H9 (cell line): ENCODE results near the gene NDNF. TPM values are rescaled to one million over a fixed set of nuclear protein-coding genes. Genes with fewer than 3 reads are reported as not detected.

Source experiments
- DNase-seq: peaks from one replicate; pipeline ENCODE4 v3.0.0-alpha.2; 2017
- H2AFZ ChIP-seq: one replicate; pipeline ENCODE4 v1.6.1; 2013; ENCODE audit warnings: mild to moderate bottlenecking, low read length, control low read depth, moderate library complexity
- H2AK5ac ChIP-seq: 2 replicates; pipeline ENCODE4 v1.6.1; 2013; ENCODE audit warnings: low read length, control low read depth, mixed read lengths; ENCODE audit not compliant: insufficient read length
- H2BK120ac ChIP-seq: one replicate; pipeline ENCODE4 v1.6.1; 2013; ENCODE audit warnings: low read depth, mild to moderate bottlenecking, low read length, control low read depth, inconsistent platforms; ENCODE audit not compliant: poor library complexity, severe bottlenecking
- H2BK12ac ChIP-seq: 2 replicates; pipeline ENCODE4 v1.6.1; 2013; ENCODE audit warnings: low read length, control low read depth, mixed read lengths, low read depth; ENCODE audit not compliant: insufficient read length
- H2BK15ac ChIP-seq: 2 replicates; pipeline ENCODE4 v1.6.1; 2013; ENCODE audit warnings: low read depth, low read length, control low read depth
- H2BK20ac ChIP-seq: one replicate; pipeline ENCODE4 v1.6.1; 2013; ENCODE audit warnings: low read depth, mild to moderate bottlenecking, low read length, control low read depth, inconsistent platforms; ENCODE audit not compliant: poor library complexity, severe bottlenecking
- H2BK5ac ChIP-seq: 2 replicates; pipeline ENCODE4 v1.6.1; 2013; ENCODE audit warnings: low read length, control low read depth, mixed read lengths; ENCODE audit not compliant: insufficient read length
- H3K14ac ChIP-seq: 2 replicates; pipeline ENCODE4 v1.6.1; 2013; ENCODE audit warnings: low read length, control low read depth; ENCODE audit not compliant: insufficient read depth
- H3K18ac ChIP-seq: 2 replicates; pipeline ENCODE4 v1.6.1; 2013; ENCODE audit warnings: low read depth, mild to moderate bottlenecking, mixed read lengths, low read length, control low read depth; ENCODE audit not compliant: insufficient read length
- H3K23ac ChIP-seq: 2 replicates; pipeline ENCODE4 v1.6.1; 2013; ENCODE audit warnings: low read length, control low read depth, mixed read lengths, low read depth; ENCODE audit not compliant: insufficient read length
- H3K23me2 ChIP-seq: 2 replicates; pipeline ENCODE4 v1.6.1; 2013; ENCODE audit warnings: low read depth, mild to moderate bottlenecking, mixed read lengths, low read length, control low read depth; ENCODE audit not compliant: insufficient read length, poor library complexity, severe bottlenecking
- H3K27ac ChIP-seq: 2 replicates; pipeline ENCODE4 v1.5.1; 2013; ENCODE audit warnings: low read length, control low read depth, mixed read lengths, low read depth; ENCODE audit not compliant: insufficient read length
- H3K27me3 ChIP-seq: 2 replicates; pipeline ENCODE4 v1.6.1; 2013; ENCODE audit warnings: low read length, control low read depth, inconsistent platforms; ENCODE audit not compliant: insufficient read depth
- H3K4ac ChIP-seq: 2 replicates; pipeline ENCODE4 v1.6.1; 2013; ENCODE audit warnings: low read depth, mild to moderate bottlenecking, control low read depth, inconsistent platforms, low read length, moderate library complexity
- H3K4me1 ChIP-seq: 2 replicates; pipeline ENCODE4 v1.6.1; 2013; ENCODE audit warnings: low read length, control low read depth, inconsistent platforms; ENCODE audit not compliant: insufficient read depth
- H3K4me2 ChIP-seq: 2 replicates; pipeline ENCODE4 v1.6.1; 2013; ENCODE audit warnings: low read length, control low read depth, mixed read lengths; ENCODE audit not compliant: insufficient read length, insufficient read depth
- H3K56ac ChIP-seq: 2 replicates; pipeline ENCODE4 v1.6.1; 2013; ENCODE audit warnings: low read depth, mild to moderate bottlenecking, mixed read lengths, low read length, control low read depth; ENCODE audit not compliant: insufficient read length
- H3K79me1 ChIP-seq: 2 replicates; pipeline ENCODE4 v1.6.1; 2013; ENCODE audit warnings: low read depth, mild to moderate bottlenecking, moderate library complexity, low read length, control low read depth, inconsistent platforms; ENCODE audit not compliant: insufficient read depth, poor library complexity, severe bottlenecking
- H3K79me2 ChIP-seq: 2 replicates; pipeline ENCODE4 v1.6.1; 2013; ENCODE audit warnings: low read length, control low read depth, inconsistent platforms; ENCODE audit not compliant: insufficient read depth
- H3K9ac ChIP-seq: 2 replicates; pipeline ENCODE4 v1.6.1; 2013; ENCODE audit warnings: low read length, control low read depth, mixed read lengths; ENCODE audit not compliant: insufficient read length; ENCODE audit errors: extremely low read depth
- H3K9me3 ChIP-seq: one replicate; pipeline ENCODE4 v1.6.1; 2013; ENCODE audit warnings: low read depth, low read length, inconsistent platforms; ENCODE audit not compliant: control insufficient read depth
- H3T11ph ChIP-seq: one replicate; pipeline ENCODE4 v1.6.1; 2013; ENCODE audit warnings: mild to moderate bottlenecking, low read length, control low read depth, inconsistent platforms
- H4K20me1 ChIP-seq: one replicate; pipeline ENCODE4 v1.6.1; 2013; ENCODE audit not compliant: control insufficient read depth, insufficient read length, insufficient read depth
- H4K5ac ChIP-seq: 2 replicates; pipeline ENCODE4 v1.6.1; 2013; ENCODE audit warnings: low read depth, mild to moderate bottlenecking, mixed read lengths, low read length, control low read depth; ENCODE audit not compliant: insufficient read length
- H4K8ac ChIP-seq: replicated peaks from 2 replicates; pipeline ENCODE4 v1.6.1; 2013; ENCODE audit warnings: low read length, control low read depth, mixed read lengths, low read depth; ENCODE audit not compliant: insufficient read length
- H4K91ac ChIP-seq: 2 replicates; pipeline ENCODE4 v1.6.1; 2013; ENCODE audit warnings: low read depth, mild to moderate bottlenecking, moderate library complexity, mixed read lengths, low read length, control low read depth; ENCODE audit not compliant: insufficient read length
- H3K27ac Mint-ChIP-seq, 3 experiments: 2 replicates in 2 of 3; 3 replicates in 1 of 3; pipeline ENCODE4 v1.8.0; 2020 to 2021; ENCODE audit warnings: mixed read lengths in 3 of 3, mild to moderate bottlenecking in 1 of 3, moderate library complexity in 1 of 3
- H3K27me3 Mint-ChIP-seq: 2 replicates; pipeline ENCODE4 v1.8.0; 2021; ENCODE audit warnings: low read depth, mild to moderate bottlenecking, moderate library complexity, mixed read lengths
- H3K36me3 Mint-ChIP-seq, 3 experiments: 2 replicates in 2 of 3; 3 replicates in 1 of 3; pipeline ENCODE4 v1.8.0; 2020 to 2021; ENCODE audit warnings: low read depth in 3 of 3, mixed read lengths in 3 of 3; ENCODE audit not compliant: insufficient read depth in 1 of 3
- H3K4me1 Mint-ChIP-seq, 2 experiments: 2 replicates each; pipeline ENCODE4 v1.8.0; 2020; ENCODE audit warnings: mixed read lengths in 2 of 2
- H3K4me3 Mint-ChIP-seq, 2 experiments: 2 replicates in 1 of 2; 3 replicates in 1 of 2; pipeline ENCODE4 v1.8.0; 2020 to 2021; ENCODE audit warnings: mild to moderate bottlenecking in 2 of 2, mixed read lengths in 2 of 2, moderate library complexity in 1 of 2
- H3K9me3 Mint-ChIP-seq, 2 experiments: 2 replicates in 1 of 2; 3 replicates in 1 of 2; pipeline ENCODE4 v1.8.0; 2020; ENCODE audit warnings: mild to moderate bottlenecking in 2 of 2, mixed read lengths in 2 of 2, moderate library complexity in 1 of 2
- CTCF ChIP-seq: fragments of 200-600 bp; sonication (generic); conservative IDR thresholded peaks from 3 replicates; pipeline ENCODE4 v1.8.0; 2021; ENCODE audit warnings: antibody characterized with exemption, mild to moderate bottlenecking
- WGBS: extraction: QIAGEN DNeasy Blood & Tissue Kit; methylation state at CpG from one replicate; pipeline ENCODE4 v1.1.7; 2013; ENCODE audit warnings: missing lambda C conversion rate, low lambda C conversion rate, mixed read lengths; ENCODE audit not compliant: insufficient read length; ENCODE audit errors: extremely low coverage; 5-methylcytosine and 5-hydroxymethylcytosine counted together
- total RNA-seq: library from RNA; stranded (reverse); gene quantifications from 2 replicates; pipeline ENCODE4 v1.2.1, GENCODE V29; 2021

NDNF gene
- total RNA-seq, 1 experiment from 2014 or later, result 0.17 TPM

- Histone ChIP-seq H3K9me3 (no peaks in the 10 kb centered on the region), H2AK5ac (no peak overlapping the region), H3K4ac (no peak overlapping the region; the same call in 1 of the 2 replicates), H3K79me2 (no peaks in the 10 kb centered on the region), H2BK12ac (no peak overlapping the region), H3K14ac (no peak overlapping the region), H4K20me1 (no peaks in the 10 kb centered on the region), H2BK15ac (no peak overlapping the region), H3K4me2 (no peak overlapping the region), H2BK5ac (no peak overlapping the region), H3K18ac (no peak overlapping the region), H4K8ac (no peak overlapping the region), H4K5ac (no peak overlapping the region), H2AFZ (no peak overlapping the region), H3K27me3 (no peaks in the 10 kb centered on the region), H3K9ac (no peak overlapping the region), H4K91ac (no peak overlapping the region), H2BK120ac (no peak overlapping the region), H3K79me1 (no peaks in the 10 kb centered on the region), H3K23ac (no peak overlapping the region), H3K56ac (no peak overlapping the region), H3K23me2 (no peaks in the 10 kb centered on the region), H3K27ac (no peak overlapping the region), H2BK20ac (no peak overlapping the region), H3T11ph (no peak overlapping the region), H3K4me1 (no peaks in the 10 kb centered on the region)
- no peak for DNase-seq
- Mint-ChIP-seq H3K27me3 (no peaks in the 10 kb centered on the region), H3K9me3 (no peaks in the 10 kb centered on the region), H3K4me3 (no peak overlapping the region), H3K27ac (peak overlapping the region in 1 of 3 experiments; percentile 66; a peak in 2 of 7 replicates), H3K36me3 (no peaks in the 10 kb centered on the region), H3K4me1 (peaks cover 5 to 8% of the 10 kb centered on the region in 2 experiments)
- no peak for TF ChIP-seq CTCF
- no CpG with 5 or more reads among the region's 5 CpGs for WGBS
Measured at GRCh38 chr4:121062521-121062920, 9.8 kb downstream of the NDNF start.
